GM21447 (cell line): ENCODE data around the gene ZDHHC22.

Source experiments
- ATAC-seq: cut with Tn5 transposase; IDR thresholded peaks from one replicate; pipeline ENCODE4 v1.9.1; 2021; ENCODE audit not compliant: unreplicated experiment

ZDHHC22 gene

GRCh38 chr14:77085538-77085937 lies 56.1 kb downstream of the ZDHHC22 start:
- no peak for ATAC-seq

- ATAC-seq: no peak
Observed at GRCh38 chr14:77084985-77085384, 56.6 kb downstream of the ZDHHC22 start.

GRCh38 chr14:77083082-77083481 lies 58.5 kb downstream of the ZDHHC22 start:
- ATAC-seq: no peak

- ATAC-seq: no peak
Observed at GRCh38 chr14:77082356-77082755, 59.2 kb downstream of the ZDHHC22 start.
